Osteocyte (in vitro differentiated cells): ENCODE results near the gene SNTG2. TPM values are rescaled to one million over a fixed set of nuclear protein-coding genes. Genes with fewer than 3 reads are reported as not detected.

ENCODE experiments used
- DNase-seq: peaks from one replicate; pipeline ENCODE4 v3.0.0; 2021; ENCODE audit warnings: mixed read lengths; ENCODE audit not compliant: unreplicated experiment; ENCODE audit errors: extremely low spot score
- H3K27ac Mint-ChIP-seq: one replicate; pipeline ENCODE4 v1.8.0; 2021; ENCODE audit warnings: mild to moderate bottlenecking, mixed read lengths; ENCODE audit not compliant: unreplicated experiment
- H3K27me3 Mint-ChIP-seq: one replicate; pipeline ENCODE4 v1.8.0; 2021; ENCODE audit warnings: mixed read lengths; ENCODE audit not compliant: unreplicated experiment
- H3K36me3 Mint-ChIP-seq: one replicate; pipeline ENCODE4 v1.8.0; 2021; ENCODE audit warnings: mixed read lengths; ENCODE audit not compliant: unreplicated experiment
- H3K4me1 Mint-ChIP-seq: one replicate; pipeline ENCODE4 v1.8.0; 2021; ENCODE audit warnings: mixed read lengths; ENCODE audit not compliant: unreplicated experiment
- H3K4me3 Mint-ChIP-seq: one replicate; pipeline ENCODE4 v1.8.0; 2021; ENCODE audit warnings: mild to moderate bottlenecking, moderate library complexity, mixed read lengths; ENCODE audit not compliant: unreplicated experiment
- H3K9me3 Mint-ChIP-seq: one replicate; pipeline ENCODE4 v1.8.0; 2021; ENCODE audit warnings: mixed read lengths; ENCODE audit not compliant: unreplicated experiment
- CTCF ChIP-seq: fragments of 200-600 bp; sonication (generic); IDR thresholded peaks from 2 replicates; pipeline ENCODE4 v1.5.0; 2021; ENCODE audit warnings: antibody characterized with exemption, mild to moderate bottlenecking, moderate library complexity
- total RNA-seq: library from RNA; stranded (reverse); gene quantifications from 2 replicates; pipeline ENCODE4 v1.2.1, GENCODE V29; 2021

The SNTG2 gene
- total RNA-seq, 1 donor from 2014 or later: not detected

GRCh38 chr2:1162246-1162645 is 211.6 kb downstream of the SNTG2 start:
- H3K27ac Mint-ChIP-seq: no peak overlapping the region
- no peak for TF ChIP-seq CTCF

GRCh38 chr2:1162768-1163584 is 212.3 kb downstream of the SNTG2 start:
- Mint-ChIP-seq H3K9me3 (peaks cover 17% of the 10 kb centered on the region), H3K36me3 (no peaks in the 10 kb centered on the region), H3K4me1 (peaks cover 4% of the 10 kb centered on the region), H3K4me3 (no peak overlapping the region), H3K27me3 (no peaks in the 10 kb centered on the region), H3K27ac (peak overlapping the region; percentile 61)
- DNase-seq: no peak
- no peak for TF ChIP-seq CTCF

More at GRCh38 chr2:1162246-1162645, 211.6 kb downstream of the SNTG2 start:
- Mint-ChIP-seq H3K9me3 (peaks cover 17% of the 10 kb centered on the region), H3K27me3 (no peaks in the 10 kb centered on the region), H3K4me3 (no peak overlapping the region), H3K4me1 (peaks cover 4% of the 10 kb centered on the region), H3K36me3 (no peaks in the 10 kb centered on the region)
- no peak for DNase-seq

GRCh38 chr2:1166976-1167375 is 216.3 kb downstream of the SNTG2 start:
- peaks cover 17% of the 10 kb centered on the region for H3K4me1 Mint-ChIP-seq
- peaks cover 17% of the 10 kb centered on the region for H3K9me3 Mint-ChIP-seq
- no peak for DNase-seq
- no peak overlapping the region for H3K27ac Mint-ChIP-seq
- no peak for TF ChIP-seq CTCF
- no peaks in the 10 kb centered on the region for H3K27me3 Mint-ChIP-seq
- H3K4me3 Mint-ChIP-seq: no peak overlapping the region
- H3K36me3 Mint-ChIP-seq: no peaks in the 10 kb centered on the region

- H3K9me3 Mint-ChIP-seq: peaks cover 1% of the 10 kb centered on the region
- no peak overlapping the region for H3K27ac Mint-ChIP-seq
- H3K36me3 Mint-ChIP-seq: no peaks in the 10 kb centered on the region
- no peak overlapping the region for H3K4me3 Mint-ChIP-seq
- H3K4me1 Mint-ChIP-seq: peaks cover 13% of the 10 kb centered on the region
- peaks cover 2% of the 10 kb centered on the region for H3K27me3 Mint-ChIP-seq
- DNase-seq: no peak
- no peak for TF ChIP-seq CTCF
Measured at GRCh38 chr2:1168846-1169245, 218.2 kb downstream of the SNTG2 start.

- TF ChIP-seq CTCF: no peak
- DNase-seq: no peak
Measured at GRCh38 chr2:1169291-1169949, 218.8 kb downstream of the SNTG2 start.

More at GRCh38 chr2:1169291-1169949, 218.8 kb downstream of the SNTG2 start:
- Mint-ChIP-seq H3K27me3 (peaks cover 2% of the 10 kb centered on the region), H3K4me3 (no peak overlapping the region), H3K9me3 (no peaks in the 10 kb centered on the region), H3K36me3 (no peaks in the 10 kb centered on the region), H3K4me1 (peaks cover 13% of the 10 kb centered on the region), H3K27ac (no peak overlapping the region)
